AG09309 (cell line): ENCODE data around the gene LONP1.

Experiments
- DNase-seq: peaks from one replicate; pipeline ENCODE4 v3.0.0-alpha.2; 2010; ENCODE audit warnings: low read depth
- H3K4me3 ChIP-seq: 2 replicates; pipeline ENCODE4 v1.5.1; 2011; ENCODE audit warnings: mild to moderate bottlenecking, low read depth, low read length, moderate library complexity; ENCODE audit not compliant: control insufficient read depth
- CTCF ChIP-seq: IDR thresholded peaks from 2 replicates; pipeline ENCODE4 v1.5.1; 2011; ENCODE audit warnings: mild to moderate bottlenecking, low read depth, low read length, inconsistent platforms; ENCODE audit not compliant: insufficient read depth, control insufficient read depth; ENCODE audit errors: missing control alignments

Gene LONP1

GRCh38 chr19:5695649-5696195 lies 24.2 kb downstream of the LONP1 start:
- no peak for DNase-seq
- TF ChIP-seq CTCF, result no peak

GRCh38 chr19:5694956-5695648 lies 24.8 kb downstream of the LONP1 start:
- DNase-seq, result no peak
- H3K4me3 ChIP-seq, result no peak overlapping the region
- TF ChIP-seq CTCF, result no peak

More at GRCh38 chr19:5695649-5696195, 24.2 kb downstream of the LONP1 start:
- H3K4me3 ChIP-seq, result no peak overlapping the region

GRCh38 chr19:5694167-5694955 lies 25.6 kb downstream of the LONP1 start:
- no peak for DNase-seq
- no peak for TF ChIP-seq CTCF
- no peak overlapping the region for H3K4me3 ChIP-seq

DNA sequence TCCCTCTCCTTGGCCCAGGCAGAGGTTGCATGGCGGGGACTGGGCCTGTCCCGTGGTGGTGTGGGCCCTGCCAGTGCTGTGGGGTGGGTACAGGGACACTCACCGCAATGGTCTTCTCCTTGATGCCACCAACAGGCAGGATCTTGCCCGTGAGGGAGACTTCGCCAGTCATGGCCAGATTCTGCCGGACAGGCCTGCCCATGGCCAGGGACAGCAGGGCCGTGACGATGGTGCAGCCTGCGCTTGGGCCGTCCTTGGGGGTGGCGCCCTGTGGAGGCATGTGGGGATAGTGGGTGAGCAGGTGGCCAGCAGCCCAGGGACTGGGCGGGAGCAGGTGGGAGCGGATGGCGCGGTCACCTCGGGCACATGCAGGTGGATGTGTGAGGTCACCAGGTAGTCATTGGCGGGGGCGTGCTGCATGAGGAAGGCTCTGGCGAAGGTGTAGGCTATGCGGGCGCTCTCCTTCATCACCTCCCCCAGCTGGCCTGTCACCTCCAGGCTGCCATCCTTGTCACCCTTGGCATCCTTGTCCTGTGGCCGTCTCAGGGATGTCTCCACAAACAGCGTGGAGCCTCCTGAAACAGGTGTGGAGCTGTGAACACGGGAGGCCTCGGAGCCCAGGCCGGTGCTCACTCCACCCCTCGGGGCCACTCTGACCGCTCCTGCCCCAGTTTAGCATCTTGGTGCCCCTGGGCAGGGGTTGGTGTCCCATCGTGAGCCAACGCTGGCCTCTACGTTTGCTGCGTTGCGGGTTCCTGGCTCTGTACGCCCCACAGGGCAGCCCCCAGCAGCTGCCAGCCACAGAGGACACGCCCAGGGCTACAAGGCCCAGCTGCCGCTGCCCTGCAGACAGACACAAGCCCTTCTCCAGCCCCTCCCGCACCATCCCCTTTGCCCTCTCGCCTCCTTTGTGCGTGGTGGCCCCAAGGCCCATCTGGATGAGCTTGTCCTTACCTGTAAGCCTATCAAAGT lies 26.5 kb downstream of the LONP1 start:
- no peak for TF ChIP-seq CTCF
- H3K4me3 ChIP-seq, result no peak overlapping the region
- no peak for DNase-seq

- no peak for DNase-seq
- TF ChIP-seq CTCF, result no peak
- H3K4me3 ChIP-seq, result no peak overlapping the region
Observed at GRCh38 chr19:5692723-5693194, 27.2 kb downstream of the LONP1 start.
